ENCODE data around the gene PIK3R1.
A peak's percentile ranks its signal among the peaks of the same experiment; 100 is the strongest.

Gene PIK3R1

GRCh38 chr5:68268852-68269130 lies 53.2 kb downstream of the PIK3R1 start:
- no peak for DNase-seq (ENCODE audit: low read depth in 1 of 2, low spot score in 1 of 2)

DNA sequence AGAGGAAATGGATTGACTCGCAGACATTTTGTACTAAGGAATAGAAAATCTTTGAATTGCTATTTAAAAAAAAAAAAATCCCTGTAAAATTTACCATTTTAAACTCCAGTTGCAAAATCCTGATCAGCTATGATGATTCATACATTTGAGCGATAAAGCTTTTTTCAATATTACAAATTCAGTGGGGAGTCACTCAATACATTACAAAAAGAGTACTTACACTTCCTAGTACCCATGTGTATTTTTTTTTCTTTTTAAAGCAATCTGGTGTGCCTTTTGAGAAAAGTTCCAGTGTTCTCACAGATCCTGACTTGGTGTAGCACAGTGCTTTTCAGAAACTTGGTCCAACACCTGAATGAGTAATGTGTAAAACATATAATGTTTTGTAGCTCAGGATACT lies 54.3 kb downstream of the PIK3R1 start:
- DNase-seq (ENCODE audit: low read depth in 1 of 2, low spot score in 1 of 2) = no peak

DNA sequence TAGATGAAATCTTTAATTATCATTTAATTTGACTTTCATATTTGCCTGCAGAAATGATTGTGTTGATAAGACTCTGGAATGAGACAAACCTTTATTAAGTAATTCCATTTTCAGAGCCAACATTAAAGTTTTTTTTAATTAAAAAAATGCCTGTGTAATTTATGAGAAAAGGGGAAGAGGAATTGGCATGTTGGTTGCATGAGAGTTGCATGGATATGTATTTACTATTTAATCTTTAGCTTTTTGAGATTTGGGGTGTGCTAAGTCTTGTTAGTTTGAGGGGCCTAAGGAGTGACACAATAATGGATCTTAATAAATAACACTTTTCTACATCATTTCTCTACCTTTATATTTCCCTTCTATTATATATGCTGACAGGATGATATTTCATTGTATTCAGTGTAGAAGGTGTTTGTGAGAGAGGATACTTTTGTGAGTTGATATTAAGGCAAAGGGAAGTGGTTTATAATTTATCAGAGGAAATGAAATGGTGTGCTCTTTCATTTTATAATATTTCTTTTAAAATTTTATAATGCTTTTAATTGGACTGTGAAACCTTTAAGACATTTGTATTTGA lies 54.9 kb downstream of the PIK3R1 start:
- no peak for DNase-seq (ENCODE audit: low read depth in 1 of 2, low spot score in 1 of 2)

GRCh38 chr5:68271124-68271523 lies 55.6 kb downstream of the PIK3R1 start:
- DNase-seq (ENCODE audit: low read depth in 1 of 2, low spot score in 1 of 2) = no peak

GRCh38 chr5:68272289-68272688 lies 56.7 kb downstream of the PIK3R1 start:
- no peak for DNase-seq (ENCODE audit: low read depth in 1 of 2, low spot score in 1 of 2)

DNA sequence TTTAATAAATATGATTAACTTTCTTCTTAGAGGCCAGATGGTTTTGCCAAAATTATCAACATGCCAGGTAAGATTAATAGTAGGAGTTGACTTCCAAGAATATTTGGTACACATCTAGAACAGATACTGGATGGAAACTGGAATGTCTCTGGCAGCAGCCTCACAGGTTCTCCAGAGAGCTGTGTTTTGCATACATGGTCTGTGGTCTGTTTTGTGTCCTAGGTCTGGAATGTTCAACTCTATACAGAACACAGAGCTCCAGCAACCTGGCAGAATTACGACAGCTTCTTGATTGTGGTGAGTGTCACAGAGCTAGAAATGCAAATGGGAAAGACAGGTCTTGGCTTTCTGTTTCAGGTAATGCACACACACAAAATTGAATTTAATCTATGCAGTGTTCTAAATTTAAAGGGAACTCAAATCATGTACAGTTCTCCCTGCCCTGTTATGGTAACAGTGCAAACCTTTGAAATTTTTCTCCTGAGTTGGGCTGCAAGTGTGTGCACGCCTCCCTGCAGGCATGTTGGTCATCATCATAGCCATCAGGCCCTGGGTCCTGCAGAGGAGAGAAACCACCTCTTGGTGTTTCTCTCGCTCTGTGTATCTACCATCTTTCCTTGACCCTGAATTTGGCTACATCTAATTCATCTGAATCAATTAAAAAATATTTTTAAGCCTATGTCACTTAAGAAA lies 58.3 kb downstream of the PIK3R1 start:
- no peak for DNase-seq (ENCODE audit: low read depth in 1 of 2, low spot score in 1 of 2)

DNA sequence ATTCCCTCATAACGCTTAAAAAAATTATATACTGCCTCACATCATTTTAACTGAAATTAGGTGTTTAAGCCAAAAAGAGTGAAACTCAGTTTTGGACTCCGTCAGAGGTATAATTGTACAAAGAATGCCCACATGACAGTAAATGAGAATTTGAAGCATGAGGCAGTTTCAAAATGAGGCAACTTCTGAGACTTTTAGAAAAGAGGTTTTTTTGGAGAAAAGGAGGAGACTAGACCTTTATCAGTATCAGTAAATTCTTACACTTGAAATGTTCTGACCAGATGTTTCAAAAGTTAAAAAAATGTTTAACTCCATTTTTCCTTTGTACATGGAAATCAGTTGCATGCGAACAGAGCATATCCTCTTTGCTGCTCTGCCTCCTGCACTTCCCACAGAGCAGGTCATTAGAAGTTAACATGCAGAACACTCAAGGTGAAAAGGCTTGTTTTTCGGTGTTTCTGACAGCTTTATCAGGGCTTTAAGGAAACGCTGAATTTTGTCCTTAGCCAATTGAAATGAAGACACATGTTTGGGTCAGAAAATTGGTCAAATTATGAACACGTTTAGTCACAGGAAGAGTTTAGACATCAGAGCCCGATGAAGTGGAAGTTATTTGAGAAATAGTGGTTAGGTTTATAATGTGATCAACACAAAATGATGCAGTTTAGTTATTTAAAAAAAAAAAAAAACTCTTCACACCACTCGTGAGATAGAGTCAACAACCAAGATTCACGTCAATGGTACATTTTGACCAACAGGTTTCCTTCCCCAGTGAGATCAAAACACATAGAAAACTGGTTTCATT lies 59.5 kb downstream of the PIK3R1 start:
- no peak for DNase-seq (ENCODE audit: low read depth in 1 of 2, low spot score in 1 of 2)

DNA sequence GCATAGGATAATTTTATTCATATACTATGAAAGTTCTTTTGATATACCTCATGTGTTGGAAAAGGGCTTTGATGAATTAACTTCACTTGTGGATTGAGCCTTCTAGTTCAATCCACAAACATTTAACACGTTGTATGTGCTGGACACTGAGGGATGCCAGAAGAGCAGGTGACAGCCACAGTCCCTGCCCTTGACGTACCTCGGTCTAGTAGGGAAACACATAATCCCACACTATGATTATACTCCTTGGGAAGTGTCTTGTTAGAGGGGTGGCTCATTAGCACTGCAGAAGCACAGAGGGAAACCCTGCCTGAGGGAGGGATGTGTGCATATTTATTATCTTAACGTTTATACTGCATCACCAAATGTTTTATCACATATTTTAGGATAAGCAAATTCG lies 61.2 kb downstream of the PIK3R1 start:
- no peak for DNase-seq (ENCODE audit: low read depth in 1 of 2, low spot score in 1 of 2)

DNA sequence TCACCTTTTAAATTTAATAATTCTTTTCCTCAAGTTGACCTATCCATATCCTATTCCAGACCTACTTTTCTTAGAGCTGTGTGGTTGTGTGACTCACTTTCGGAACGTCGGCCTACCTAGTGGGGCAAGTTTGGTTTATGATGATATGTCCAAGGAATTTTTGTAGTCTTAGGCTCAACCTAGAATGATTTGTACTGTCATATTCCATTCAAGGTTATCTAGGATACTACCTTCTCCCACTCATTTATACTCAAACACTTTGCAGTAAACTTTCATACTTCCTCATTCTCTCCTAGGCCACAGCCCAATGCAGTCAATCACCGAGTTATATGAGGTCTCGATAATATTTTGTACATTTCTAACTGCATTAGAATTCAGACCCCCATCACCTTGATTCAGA lies 61.9 kb downstream of the PIK3R1 start:
- DNase-seq (ENCODE audit: low read depth in 1 of 2, low spot score in 1 of 2) = no peak

- no peak for DNase-seq (ENCODE audit: low read depth in 1 of 2, low spot score in 1 of 2)
Measured at GRCh38 chr5:68279984-68280383, 64.4 kb downstream of the PIK3R1 start.

GRCh38 chr5:68282001-68282400 lies 66.4 kb downstream of the PIK3R1 start:
- no peak for DNase-seq (ENCODE audit: low read depth in 1 of 2, low spot score in 1 of 2)

DNA sequence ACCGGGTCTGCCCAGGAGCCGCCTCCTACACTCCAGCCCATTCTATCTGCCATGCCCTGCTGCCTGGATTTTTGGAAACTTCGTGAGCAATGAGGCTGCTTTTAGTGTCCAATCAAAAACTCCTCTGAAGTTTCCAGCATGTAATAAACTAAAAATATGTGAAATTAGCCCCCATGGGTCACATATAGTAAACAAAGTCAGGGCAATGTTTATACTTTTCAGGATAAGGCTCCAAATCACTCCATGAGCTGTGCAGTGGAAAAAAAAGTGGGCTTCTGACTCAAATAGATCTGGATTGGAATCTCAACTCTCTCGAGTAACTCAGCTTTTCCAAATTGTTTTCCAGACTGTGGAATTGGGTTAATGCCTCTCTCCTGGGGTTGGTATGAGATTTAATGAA lies 68.2 kb downstream of the PIK3R1 start:
- no peak for DNase-seq (ENCODE audit: low read depth in 1 of 2, low spot score in 1 of 2)

DNA sequence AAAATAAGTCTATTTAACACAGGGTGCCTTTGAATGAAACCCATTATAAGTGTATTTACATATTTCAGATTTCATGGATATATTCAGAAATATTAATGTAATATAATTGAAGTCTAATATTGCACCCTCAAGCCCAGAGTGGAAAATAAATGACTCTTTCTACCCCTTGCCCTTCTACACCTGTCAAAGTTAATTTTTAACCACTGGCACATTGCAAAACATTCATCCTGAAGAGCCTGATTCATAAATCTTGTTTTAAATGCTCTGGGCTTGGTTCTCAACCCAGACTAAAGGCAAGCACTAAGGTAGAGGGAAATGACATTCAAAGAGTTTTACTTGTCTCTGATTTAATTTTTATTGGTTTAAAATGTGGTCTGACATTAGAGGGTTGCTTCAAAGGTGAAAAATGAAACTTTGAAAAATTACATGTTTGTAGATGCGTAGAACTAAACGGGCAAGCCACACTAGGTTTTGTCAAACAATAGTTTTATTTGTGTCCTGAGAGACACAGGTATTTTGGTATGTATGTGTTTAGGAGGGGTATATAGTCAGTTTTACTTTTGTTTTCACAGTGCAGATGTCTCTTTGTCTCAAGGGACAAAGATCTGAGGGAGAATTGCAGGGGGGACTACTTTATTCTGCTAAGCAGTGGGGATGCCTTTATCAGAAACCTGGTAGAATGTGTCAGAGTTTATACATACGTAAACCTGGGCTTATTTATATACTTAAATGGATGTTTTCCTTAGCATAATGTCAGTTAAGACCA lies 69.7 kb downstream of the PIK3R1 start:
- no peak for DNase-seq (ENCODE audit: low read depth in 1 of 2, low spot score in 1 of 2)

DNA sequence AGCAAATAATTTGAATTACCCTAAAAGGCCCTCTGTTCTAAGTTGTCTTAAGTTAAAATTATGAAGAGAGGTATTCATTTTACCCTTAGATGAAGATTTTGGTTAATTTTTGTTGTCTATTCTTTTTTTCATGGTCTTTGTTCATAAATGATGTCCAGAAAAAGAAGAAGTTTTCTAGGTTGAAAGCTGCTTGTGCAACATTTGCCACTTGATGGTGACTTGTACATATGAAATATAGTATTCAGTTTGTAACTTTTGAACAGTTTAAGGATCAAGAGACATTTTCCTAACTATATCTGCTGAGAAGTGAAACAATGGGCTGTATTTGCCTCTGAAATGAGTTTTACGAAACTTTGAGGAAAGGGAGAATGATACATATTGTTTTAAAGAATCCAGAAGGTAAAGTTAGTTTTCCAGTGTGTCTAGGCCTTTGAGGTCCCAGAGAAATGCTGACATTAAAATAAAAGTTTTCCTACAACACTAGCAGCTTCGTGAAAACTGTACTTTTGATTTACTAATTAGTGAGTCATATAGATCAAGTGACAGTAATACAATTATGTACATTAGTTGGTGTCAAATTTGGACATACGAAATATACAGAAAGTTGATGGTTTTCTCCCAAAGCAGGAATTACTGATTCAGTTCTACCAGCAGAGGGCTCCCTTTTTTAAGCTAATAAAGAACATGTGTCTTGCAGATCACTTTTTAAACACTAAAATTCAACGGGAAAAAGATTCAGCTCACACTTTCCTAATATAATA lies 70.5 kb downstream of the PIK3R1 start:
- DNase-seq (ENCODE audit: low read depth in 1 of 2, low spot score in 1 of 2) = no peak

DNA sequence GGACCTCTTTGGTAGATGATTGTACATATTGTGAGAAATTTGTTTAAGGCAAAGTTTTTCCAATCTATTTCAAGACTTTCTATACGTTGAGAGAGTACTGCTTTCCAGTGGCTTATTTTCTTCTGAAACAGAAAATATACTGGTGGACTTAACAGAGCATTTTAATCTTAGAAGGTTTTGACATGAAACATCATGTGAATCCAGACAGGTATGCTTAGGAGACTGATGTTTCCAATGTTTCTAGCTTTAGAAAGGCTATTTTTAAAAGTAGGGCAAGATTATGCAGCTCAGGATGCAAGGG lies 71.0 kb downstream of the PIK3R1 start:
- no peak for DNase-seq (ENCODE audit: low read depth in 1 of 2, low spot score in 1 of 2)

GRCh38 chr5:68287631-68287975 lies 72.0 kb downstream of the PIK3R1 start:
- DNase-seq (ENCODE audit: low read depth in 1 of 2, low spot score in 1 of 2) = no peak

DNA sequence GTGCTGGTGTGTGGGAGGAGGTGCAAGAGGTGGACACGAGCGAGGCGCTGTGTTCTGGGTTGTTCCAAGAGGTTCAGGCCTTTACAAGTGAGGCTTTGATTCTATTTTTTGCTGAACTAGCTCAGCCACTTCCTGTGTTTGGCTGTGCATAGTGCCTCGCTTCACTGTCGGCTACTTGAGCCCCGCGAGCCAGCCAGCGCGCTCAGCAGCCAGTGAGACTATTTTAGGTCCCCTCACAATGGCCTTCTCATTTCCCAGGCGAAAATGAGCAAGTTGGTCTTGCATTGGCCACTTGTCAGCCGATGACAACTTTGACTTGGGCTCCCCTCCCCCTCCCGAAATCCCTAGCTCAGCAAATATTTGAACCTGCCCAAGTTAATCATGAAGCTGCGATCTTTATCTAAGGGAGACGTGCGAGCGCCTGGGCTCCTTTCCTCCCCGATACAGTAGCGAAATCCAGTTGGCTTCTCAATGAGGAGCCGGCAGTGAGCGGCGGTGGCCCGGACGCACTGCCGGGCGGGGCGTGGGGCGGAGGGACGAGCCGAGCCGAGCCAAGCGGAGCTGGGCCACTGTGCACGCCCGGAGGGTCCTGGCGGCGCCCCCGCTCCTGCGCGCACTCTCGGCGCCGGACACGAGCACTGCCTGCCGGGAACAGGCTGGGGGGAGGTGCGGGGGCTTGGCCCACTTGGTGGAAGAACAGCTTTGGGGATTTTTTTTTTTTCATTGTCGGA lies 72.6 kb downstream of the PIK3R1 start:
- peak; percentile 21 to 26 for DNase-seq (ENCODE audit: low read depth in 1 of 2, low spot score in 1 of 2)

DNA sequence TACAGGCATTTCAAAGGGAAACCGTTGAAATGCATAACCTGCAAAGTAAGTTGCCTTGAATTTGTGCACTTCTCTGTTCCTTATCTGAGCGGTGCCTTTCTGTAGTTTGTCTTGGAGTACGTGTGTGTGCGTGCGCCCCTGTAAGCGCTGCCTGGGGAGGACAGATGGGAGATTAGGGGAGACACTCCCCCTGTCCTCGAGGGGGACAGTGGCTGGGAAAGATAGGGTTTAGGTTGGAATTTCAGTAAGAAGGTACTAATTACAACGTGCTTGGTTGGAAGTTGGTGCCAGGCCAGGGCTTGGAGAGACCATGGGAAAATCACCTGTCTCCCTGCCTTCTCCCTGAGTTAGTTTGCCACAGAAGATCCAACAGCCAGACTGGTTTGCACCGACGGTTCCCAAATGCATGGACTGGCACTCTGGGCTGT lies 73.2 kb downstream of the PIK3R1 start:
- no peak for DNase-seq (ENCODE audit: low read depth in 1 of 2, low spot score in 1 of 2)

DNA sequence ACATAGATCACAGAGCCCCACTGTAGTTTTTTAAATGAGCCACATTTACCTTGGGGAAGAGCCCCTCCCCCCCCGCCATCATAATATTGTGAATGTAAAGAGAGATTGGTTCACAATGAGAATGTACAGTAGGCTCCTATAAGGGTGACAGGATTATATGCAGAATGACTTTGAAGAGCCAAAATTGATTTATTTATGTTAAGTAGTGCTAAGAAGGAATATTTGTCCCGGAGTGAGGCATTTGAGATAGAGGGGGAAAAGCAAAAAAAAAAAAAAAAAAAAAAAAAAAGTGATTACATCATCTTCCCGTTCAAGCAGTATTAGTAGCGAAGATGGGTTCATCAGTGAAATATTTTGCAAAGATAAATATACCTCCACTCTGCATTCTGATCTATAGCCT lies 73.9 kb downstream of the PIK3R1 start:
- DNase-seq (ENCODE audit: low read depth in 1 of 2, low spot score in 1 of 2) = no peak

DNA sequence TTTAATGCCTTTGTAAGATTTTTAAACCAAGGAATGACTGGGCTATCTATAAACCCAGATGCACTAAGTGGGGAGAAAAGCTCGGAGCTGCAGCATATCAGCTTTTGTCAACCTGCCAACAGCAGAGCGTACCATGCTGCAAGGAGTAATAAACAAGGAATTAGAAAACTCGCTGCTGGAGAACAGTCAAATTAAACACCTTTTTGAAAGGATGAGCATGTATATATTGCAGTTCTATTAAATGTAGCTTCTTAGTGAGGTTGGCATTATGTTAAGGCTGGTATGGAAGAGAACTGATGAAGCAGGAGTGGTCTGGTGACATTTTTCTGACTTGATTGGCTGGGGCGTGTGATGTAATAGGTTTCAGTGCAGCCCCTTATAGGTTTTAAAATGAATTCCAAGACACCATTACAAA lies 74.7 kb downstream of the PIK3R1 start:
- no peak for DNase-seq (ENCODE audit: low read depth in 1 of 2, low spot score in 1 of 2)

DNA sequence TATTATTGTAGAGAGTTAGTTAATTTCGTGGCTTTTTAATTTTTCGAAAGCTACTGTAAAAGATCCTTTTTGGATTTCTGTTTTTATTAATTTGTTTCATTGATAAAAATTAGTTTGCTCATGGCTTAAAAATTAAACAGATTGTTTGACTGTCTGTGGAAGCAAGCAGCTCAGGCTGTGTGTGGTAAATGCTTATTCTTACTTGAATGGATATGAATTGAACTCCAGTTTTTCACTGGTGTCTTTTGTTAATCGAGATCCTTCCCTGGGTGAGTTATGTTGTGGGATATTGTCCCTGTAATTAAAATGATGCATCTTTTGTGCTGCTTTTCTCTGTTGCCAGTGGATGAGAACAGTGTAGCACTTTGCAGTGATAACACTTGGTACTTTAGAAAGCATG lies 75.3 kb downstream of the PIK3R1 start:
- no peak for DNase-seq (ENCODE audit: low read depth in 1 of 2, low spot score in 1 of 2)
